Measurements from ENCODE around the gene TSPAN17.

DNA sequence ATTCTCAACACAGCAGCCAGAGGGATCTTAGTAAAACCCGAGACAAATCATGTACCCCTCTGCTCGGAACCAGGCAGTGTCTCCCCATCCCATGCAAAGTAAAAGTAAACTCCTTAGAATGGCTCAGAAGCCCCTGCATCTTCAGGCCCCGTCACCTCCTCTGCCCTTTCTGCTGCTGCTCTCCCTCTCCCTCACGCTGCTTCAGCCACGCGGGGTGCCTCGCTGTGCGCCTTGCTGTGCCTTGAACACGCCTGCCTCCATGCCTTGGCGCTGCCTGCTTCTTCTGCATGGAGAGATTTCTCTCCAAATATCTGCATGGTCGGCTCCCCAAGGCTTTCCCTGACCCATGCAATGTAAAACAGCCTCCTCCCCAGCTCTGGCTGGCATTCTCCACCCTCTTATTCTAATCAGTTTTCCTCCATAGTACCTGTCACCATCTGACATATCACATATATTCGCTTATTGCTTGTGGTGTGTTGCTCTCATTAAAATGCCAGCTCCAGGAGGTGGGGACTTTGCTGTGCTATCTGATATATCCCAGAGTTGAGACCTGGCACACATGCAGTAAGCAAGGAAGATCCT is 45.3 kb upstream of the TSPAN17 start:
- TF ChIP-seq, protein P1, sequence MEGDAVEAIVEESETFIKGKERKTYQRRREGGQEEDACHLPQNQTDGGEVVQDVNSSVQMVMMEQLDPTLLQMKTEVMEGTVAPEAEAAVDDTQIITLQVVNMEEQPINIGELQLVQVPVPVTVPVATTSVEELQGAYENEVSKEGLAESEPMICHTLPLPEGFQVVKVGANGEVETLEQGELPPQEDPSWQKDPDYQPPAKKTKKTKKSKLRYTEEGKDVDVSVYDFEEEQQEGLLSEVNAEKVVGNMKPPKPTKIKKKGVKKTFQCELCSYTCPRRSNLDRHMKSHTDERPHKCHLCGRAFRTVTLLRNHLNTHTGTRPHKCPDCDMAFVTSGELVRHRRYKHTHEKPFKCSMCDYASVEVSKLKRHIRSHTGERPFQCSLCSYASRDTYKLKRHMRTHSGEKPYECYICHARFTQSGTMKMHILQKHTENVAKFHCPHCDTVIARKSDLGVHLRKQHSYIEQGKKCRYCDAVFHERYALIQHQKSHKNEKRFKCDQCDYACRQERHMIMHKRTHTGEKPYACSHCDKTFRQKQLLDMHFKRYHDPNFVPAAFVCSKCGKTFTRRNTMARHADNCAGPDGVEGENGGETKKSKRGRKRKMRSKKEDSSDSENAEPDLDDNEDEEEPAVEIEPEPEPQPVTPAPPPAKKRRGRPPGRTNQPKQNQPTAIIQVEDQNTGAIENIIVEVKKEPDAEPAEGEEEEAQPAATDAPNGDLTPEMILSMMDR (IDR thresholded peaks at IDR 0.05) = no peak
- TF ChIP-seq POLR2A (IDR thresholded peaks at IDR 0.05) = no peak

All from right lobe of liver (tissue), 4 donors.